HG02970 (cell line): ENCODE data around the gene UBE3C.
"Not testable (repeated sequence)": the region's sequence is repeated elsewhere in the genome, so short reads cannot be mapped to it uniquely, and the experiment has no call there.

Experiments
- ATAC-seq: cut with Tn5 transposase; IDR thresholded peaks from one replicate; pipeline ENCODE4 v1.9.1; 2021; ENCODE audit warnings: mild to moderate bottlenecking, moderate library complexity, moderate number of reproducible peaks; ENCODE audit not compliant: unreplicated experiment, low FRiP score

UBE3C gene

GRCh38 chr7:157129907-157130460, 8.7 kb upstream of the UBE3C start:
- no peak for ATAC-seq

GRCh38 chr7:157130849-157131248, 7.9 kb upstream of the UBE3C start:
- ATAC-seq = not testable (repeated sequence)

- no peak for ATAC-seq
Measured at GRCh38 chr7:157132796-157133195, 5.9 kb upstream of the UBE3C start.

GRCh38 chr7:157133304-157133703, 5.4 kb upstream of the UBE3C start:
- ATAC-seq = no peak

GRCh38 chr7:157136372-157136771, 2.4 kb upstream of the UBE3C start:
- ATAC-seq = no peak

- no peak for ATAC-seq
Measured at GRCh38 chr7:157138101-157138423, 664 bp upstream of the UBE3C start.

- ATAC-seq = peak; percentile 13
Measured at GRCh38 chr7:157139111-157139809, 534 bp downstream of the UBE3C start.

- no peak for ATAC-seq
Measured at GRCh38 chr7:157139810-157140510, 1.2 kb downstream of the UBE3C start.

- no peak for ATAC-seq
Measured at GRCh38 chr7:157140511-157140905, 1.8 kb downstream of the UBE3C start.

- no peak for ATAC-seq
Measured at GRCh38 chr7:157141525-157142060, 2.9 kb downstream of the UBE3C start.

- no peak for ATAC-seq
Measured at GRCh38 chr7:157143788-157144187, 5.1 kb downstream of the UBE3C start.

GRCh38 chr7:157149317-157149716, 10.6 kb downstream of the UBE3C start:
- ATAC-seq = no peak

GRCh38 chr7:157150882-157151281, 12.2 kb downstream of the UBE3C start:
- ATAC-seq = no peak

GRCh38 chr7:157151626-157152339, 13.1 kb downstream of the UBE3C start:
- no peak for ATAC-seq

GRCh38 chr7:157152391-157152937, 13.7 kb downstream of the UBE3C start:
- ATAC-seq = no peak

GRCh38 chr7:157153260-157153659, 14.5 kb downstream of the UBE3C start:
- ATAC-seq = no peak

- ATAC-seq = no peak
Measured at GRCh38 chr7:157155959-157156358, 17.2 kb downstream of the UBE3C start.

- ATAC-seq = no peak
Measured at GRCh38 chr7:157158400-157158799, 19.7 kb downstream of the UBE3C start.

- not testable (repeated sequence) for ATAC-seq
Measured at GRCh38 chr7:157159537-157159936, 20.8 kb downstream of the UBE3C start.

GRCh38 chr7:157160433-157160832, 21.7 kb downstream of the UBE3C start:
- no peak for ATAC-seq

- no peak for ATAC-seq
Measured at GRCh38 chr7:157165987-157166386, 27.3 kb downstream of the UBE3C start.
